GM18870 (cell line): ENCODE measurements around the gene MPV17L2.

Experiments used
- ATAC-seq: cut with Tn5 transposase; IDR thresholded peaks from one replicate; pipeline ENCODE4 v1.9.1; 2021; ENCODE audit warnings: moderate library complexity; ENCODE audit not compliant: unreplicated experiment

MPV17L2 gene

DNA sequence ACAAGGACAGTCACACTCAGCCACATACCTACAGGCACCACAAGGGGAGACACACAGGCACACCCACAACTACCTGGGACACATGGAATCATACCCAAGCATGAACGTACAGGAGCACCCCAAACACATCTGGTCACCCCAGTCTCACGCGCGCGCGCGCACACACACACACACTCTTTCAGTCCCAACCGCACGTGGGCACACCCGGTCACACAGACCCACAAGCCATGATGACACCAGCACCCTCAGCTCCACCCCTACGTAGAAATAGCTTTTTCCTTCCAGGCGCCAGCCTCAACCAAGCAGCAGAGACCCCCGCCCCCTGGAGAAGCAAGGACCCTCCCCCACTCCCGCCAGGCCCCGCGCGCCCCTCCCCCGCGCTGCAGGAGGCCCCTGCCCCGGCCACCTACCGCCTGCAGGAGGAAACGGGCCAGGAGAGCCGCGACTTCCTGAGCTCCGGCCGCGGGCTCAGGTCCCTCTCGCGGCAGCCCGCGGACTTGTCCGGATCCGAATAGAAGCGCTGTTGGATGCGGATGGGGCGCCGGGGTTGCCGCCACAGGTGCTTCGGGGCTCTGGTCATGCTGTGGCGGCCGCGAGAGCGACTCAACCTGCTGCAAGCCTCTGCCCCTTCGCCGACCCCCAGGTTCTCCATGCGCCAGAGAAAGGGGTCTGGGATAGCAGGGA lies 39.7 kb downstream of the MPV17L2 start:
- ATAC-seq = no peak

DNA sequence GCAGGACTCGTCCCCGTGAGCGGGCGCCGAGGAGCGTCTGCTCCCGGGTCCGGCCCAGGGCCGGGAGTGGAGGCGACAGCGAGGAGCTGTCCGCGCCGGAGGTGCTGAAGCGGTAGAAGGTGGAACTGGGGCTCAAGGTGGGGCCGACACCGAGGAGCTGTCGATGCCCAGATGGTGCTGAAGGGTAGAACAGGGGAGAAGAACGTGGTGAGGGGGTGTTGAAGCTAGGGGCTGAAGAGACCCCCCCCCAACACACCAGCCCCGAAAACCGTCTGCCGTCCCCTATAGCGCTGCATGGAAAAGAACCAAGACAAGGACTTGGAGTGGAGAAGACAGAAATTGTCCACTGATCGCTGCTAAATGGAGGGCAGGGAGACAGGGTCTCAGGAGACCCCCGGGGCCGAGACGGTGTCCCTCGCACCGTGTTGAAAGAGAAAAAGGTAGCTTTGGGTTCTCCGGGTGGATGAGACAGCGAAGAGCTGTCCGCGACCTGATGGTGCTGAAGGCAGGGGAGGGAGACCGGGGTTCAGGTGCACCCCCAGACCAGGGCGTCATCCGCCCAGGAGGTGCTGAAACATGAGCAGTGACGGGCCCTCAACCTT lies 40.3 kb downstream of the MPV17L2 start:
- ATAC-seq = no peak

DNA sequence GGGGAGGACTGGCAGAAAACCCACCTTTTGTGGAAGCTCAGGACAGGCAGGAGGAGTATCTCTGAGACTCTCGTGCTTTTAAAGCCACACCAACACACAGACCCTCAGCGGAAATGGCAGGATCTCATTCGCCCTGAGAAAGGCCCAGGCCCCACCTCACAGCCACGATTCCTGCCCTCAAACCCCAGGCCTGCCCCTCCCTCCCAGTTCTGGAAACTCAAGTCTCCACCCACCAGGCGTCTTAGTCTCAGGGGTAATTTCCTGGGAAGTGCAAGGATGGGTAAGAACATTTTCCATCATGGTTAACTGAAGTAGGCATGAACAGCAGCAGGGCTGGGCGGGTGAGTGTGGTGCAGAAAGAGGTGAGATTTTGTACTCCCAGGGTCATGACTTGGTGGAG lies 41.2 kb downstream of the MPV17L2 start:
- ATAC-seq = no peak

GRCh38 chr19:18239303-18239702 lies 46.3 kb downstream of the MPV17L2 start:
- ATAC-seq = no peak

GRCh38 chr19:18245297-18245696 lies 52.3 kb downstream of the MPV17L2 start:
- no peak for ATAC-seq
